Transverse colon (tissue), 3 donors: ENCODE results near the gene NEU1.

Source experiments
- POLR2A ChIP-seq: fragments of 450-650 bp; IDR thresholded peaks from one replicate; pipeline ENCODE4 v1.6.1; 2016; ENCODE audit warnings: antibody characterized with exemption, mild to moderate bottlenecking, moderate library complexity
- TF ChIP-seq, protein P1 (sequence below), 5 experiments: fragments of 200-600 bp in 3 of 5; fragments of 450-650 bp in 2 of 5; sonication (generic) in 3 of 5; IDR thresholded peaks; 1 replicate in 2 of 5; 2 replicates in 3 of 5; pipeline ENCODE4 v1.5.1; 2016 to 2017; ENCODE audit warnings: antibody characterized with exemption in 5 of 5, inconsistent platforms in 3 of 5, mild to moderate bottlenecking in 2 of 5, moderate library complexity in 1 of 5

DNA sequence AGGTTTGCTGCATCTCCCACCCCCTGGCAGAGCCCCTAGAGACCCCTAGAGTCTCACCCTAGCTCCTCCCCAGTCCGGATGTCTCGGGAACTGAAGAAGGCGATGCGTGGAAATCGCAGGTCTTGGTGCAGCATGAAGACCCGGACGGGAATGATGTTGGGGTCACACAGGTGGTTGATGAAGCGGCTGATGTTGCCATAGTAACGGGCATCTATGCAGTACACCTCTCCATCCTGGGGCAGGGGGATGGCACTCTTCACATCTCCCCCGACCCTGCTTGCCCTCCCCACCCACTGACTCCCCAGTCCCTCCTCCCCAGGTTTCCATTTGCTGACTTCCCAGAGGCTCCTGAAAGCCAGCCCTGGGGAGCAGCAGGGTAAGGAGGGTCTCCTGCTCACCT is 18.0 kb upstream of the NEU1 start:
- TF ChIP-seq, protein P1, sequence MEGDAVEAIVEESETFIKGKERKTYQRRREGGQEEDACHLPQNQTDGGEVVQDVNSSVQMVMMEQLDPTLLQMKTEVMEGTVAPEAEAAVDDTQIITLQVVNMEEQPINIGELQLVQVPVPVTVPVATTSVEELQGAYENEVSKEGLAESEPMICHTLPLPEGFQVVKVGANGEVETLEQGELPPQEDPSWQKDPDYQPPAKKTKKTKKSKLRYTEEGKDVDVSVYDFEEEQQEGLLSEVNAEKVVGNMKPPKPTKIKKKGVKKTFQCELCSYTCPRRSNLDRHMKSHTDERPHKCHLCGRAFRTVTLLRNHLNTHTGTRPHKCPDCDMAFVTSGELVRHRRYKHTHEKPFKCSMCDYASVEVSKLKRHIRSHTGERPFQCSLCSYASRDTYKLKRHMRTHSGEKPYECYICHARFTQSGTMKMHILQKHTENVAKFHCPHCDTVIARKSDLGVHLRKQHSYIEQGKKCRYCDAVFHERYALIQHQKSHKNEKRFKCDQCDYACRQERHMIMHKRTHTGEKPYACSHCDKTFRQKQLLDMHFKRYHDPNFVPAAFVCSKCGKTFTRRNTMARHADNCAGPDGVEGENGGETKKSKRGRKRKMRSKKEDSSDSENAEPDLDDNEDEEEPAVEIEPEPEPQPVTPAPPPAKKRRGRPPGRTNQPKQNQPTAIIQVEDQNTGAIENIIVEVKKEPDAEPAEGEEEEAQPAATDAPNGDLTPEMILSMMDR (IDR thresholded peaks at IDR 0.05) = no peak
- no peak for TF ChIP-seq POLR2A
